22Rv1 (cell line): ENCODE data around the gene CACNA2D4.

Experiments
- CTCF ChIP-seq: fragments of 450-650 bp; IDR thresholded peaks from 2 replicates; pipeline ENCODE4 v1.5.1; 2017; ENCODE audit warnings: mild to moderate bottlenecking
- ZFX ChIP-seq: fragments of 450-650 bp; IDR thresholded peaks from 2 replicates; pipeline ENCODE4 v1.6.1; 2017; ENCODE audit warnings: antibody characterized with exemption, borderline replicate concordance

GRCh38 chr12:1808036-1808797, 110.2 kb downstream of the CACNA2D4 start:
- TF ChIP-seq CTCF: no peak
- TF ChIP-seq ZFX: no peak
